HG03558 (cell line): ENCODE data around the gene CCL20.
"Not testable (repeated sequence)": the region's sequence is repeated elsewhere in the genome, so short reads cannot be mapped to it uniquely, and the experiment has no call there.

Source experiments
- ATAC-seq: cut with Tn5 transposase; IDR thresholded peaks from one replicate; pipeline ENCODE4 v1.9.1; 2021; ENCODE audit warnings: moderate number of reproducible peaks; ENCODE audit not compliant: unreplicated experiment; ENCODE audit errors: extremely low read depth

Gene CCL20, protein sequence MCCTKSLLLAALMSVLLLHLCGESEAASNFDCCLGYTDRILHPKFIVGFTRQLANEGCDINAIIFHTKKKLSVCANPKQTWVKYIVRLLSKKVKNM

GRCh38 chr2:227813562-227814353, at the start of gene CCL20:
TSS of gene CCL20 (plus strand) at chr2:227813842. CDS start at chr2:227813912, 70 bp downstream.
- no peak for ATAC-seq

- ATAC-seq = no peak
Measured at GRCh38 chr2:227765788-227766372, 47.8 kb upstream of the CCL20 start.

DNA sequence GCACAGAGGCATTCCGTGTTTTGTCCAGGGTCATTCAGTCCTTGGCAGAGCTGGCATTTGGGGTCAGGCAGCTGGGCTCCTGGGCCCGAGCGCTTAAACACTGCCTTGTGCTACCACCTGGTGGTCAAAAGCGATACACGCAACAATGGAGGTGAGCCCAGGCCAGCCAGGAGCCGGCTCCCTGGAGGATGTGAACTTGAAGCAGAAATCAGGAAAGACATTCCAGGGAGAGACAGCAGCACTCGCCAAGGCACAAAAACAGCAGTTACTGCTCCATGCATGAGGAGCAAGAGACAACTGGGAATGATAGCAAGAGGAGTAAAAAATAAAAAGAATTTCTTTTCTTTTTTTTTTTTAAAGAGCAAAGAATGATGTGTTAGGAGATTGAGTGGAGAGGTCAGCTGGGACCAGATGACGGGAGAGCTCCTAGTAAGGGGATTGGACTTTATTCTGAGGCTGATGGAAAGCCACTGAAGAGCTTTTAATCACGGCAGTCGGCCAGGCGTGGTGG, 47.2 kb upstream of the CCL20 start:
- ATAC-seq = peak; percentile 91

DNA sequence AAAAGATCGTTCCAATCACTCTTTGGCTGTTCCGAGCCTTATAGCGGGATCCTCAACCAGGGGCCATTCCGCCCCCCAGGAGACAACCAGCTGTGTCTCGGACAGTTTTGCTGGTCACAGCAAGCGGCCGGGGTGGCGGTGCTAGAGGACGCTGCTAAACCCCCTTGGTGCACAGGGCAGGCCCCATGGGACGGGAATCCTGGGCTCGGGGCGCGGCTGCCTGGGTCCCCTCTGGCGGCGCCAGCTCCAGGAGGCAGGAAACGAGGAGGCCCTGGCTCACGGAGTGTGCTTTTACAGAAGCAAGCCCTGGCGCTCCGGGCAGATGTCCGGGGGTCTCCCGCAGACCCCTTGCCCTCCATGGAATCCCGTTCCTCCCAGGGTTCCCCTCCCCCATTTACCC, 45.8 kb upstream of the CCL20 start:
- no peak for ATAC-seq

GRCh38 chr2:227772197-227772661, 41.4 kb upstream of the CCL20 start:
- ATAC-seq = no peak

GRCh38 chr2:227772932-227773331, 40.7 kb upstream of the CCL20 start:
- no peak for ATAC-seq

GRCh38 chr2:227774011-227774624, 39.5 kb upstream of the CCL20 start:
- no peak for ATAC-seq

- no peak for ATAC-seq
Measured at GRCh38 chr2:227774895-227775842, 38.5 kb upstream of the CCL20 start.

DNA sequence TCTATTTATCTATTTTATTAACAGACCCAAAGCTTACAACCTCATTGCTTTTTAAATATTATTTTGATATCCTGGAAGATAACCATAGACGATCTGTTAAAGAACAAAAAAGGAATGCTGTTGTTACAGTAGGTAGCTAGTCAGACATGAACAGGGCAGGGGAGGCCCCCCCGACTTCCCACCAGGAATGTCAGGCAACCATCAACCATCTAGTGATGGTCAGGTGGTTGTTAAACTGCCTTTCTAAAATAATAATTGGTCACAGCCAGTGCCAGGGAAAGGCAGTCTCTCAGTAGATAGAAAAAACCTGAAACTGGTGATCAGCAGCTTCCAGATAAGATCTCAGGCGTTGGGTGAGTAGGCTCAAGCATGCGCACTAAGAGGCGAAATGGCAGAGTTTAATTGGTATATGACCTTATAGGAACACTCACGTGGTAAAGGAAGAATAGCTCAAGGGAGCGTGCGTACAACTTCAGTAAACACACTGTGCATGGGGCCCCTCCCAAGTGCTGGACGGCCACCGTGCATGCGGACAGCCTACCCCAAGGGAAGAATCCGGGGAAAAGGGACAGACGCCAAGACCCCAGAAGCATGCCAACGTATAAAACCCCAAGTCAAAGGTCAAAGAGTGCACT, 32.5 kb upstream of the CCL20 start:
- ATAC-seq = no peak

GRCh38 chr2:227781841-227782240, 31.8 kb upstream of the CCL20 start:
- ATAC-seq = no peak

DNA sequence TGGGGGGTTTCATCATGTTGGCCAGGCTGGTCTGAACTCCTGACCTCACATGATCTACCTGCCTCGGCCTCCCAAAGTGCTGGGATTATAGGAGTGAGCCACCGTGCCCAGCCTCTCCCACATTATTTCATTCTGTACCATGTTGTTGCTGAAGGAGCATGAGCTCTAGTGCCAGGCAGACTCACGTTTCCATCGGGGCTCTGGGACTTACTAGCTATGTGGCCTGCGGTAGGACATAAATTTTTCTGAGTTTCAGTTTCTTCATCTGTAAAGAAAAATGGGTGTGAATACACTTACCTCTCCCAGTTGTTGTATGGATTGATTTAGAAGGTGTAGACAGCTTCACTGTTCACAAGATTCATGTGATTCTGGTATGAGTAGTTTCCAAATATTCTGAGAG, 30.8 kb upstream of the CCL20 start:
- ATAC-seq = no peak

GRCh38 chr2:227783404-227784138, 30.1 kb upstream of the CCL20 start:
- ATAC-seq = peak; percentile 92

- no peak for ATAC-seq
Measured at GRCh38 chr2:227785293-227785692, 28.3 kb upstream of the CCL20 start.

- no peak for ATAC-seq
Measured at GRCh38 chr2:227788561-227789018, 25.1 kb upstream of the CCL20 start.

DNA sequence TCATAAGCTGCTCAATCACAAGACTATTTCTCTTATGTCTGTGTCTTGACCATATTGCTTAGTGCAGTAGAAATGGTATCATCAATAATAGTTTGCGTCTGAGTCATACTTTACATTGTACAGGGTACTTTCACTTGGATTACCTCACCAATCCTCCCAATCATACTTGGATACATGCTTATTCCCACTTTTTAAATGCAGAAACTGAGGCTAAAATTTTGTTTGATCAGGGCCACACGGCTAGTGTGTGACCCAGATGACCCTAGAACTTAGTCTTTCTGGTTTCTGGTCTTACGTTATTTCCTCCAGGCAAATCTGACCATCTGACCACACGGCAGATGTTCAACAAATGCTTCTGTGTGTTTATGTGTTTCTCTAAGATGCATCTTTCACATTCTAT, 23.8 kb upstream of the CCL20 start:
- ATAC-seq = no peak

GRCh38 chr2:227793148-227793712, 20.4 kb upstream of the CCL20 start:
- no peak for ATAC-seq

DNA sequence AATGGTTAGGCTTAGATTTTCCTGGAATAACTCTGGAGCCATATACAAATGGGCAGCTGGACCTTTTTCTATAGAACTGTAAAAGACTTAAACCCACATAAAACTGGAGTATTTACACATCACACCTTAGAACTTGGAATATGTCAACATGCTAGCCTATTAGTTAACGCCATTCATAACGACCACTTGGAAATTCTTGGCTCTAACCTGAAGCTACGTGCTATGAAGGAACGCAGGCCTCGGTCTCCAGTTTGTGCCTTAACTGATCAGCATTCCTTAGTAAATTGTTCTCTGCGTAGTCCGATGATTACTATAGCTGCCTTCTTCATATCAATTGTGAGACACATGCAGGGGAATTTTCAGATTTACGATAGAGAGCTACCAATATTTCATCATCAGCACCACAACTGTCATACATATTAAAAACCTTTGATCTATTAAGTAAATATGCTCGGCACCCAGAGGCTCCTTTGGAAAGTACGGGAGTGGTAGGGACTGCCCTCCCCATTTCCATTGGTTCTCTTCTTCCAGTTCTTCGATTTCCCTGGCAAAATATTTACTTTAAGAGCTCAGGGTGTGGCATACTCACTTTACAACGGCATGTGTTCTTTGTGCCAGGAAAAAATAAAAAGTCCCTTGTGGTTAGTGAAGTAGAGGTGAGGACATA, 17.5 kb upstream of the CCL20 start:
- ATAC-seq = no peak

- not testable (repeated sequence) for ATAC-seq
Measured at GRCh38 chr2:227796768-227797167, 16.9 kb upstream of the CCL20 start.
